Superior temporal gyrus (tissue), 1 donor: ENCODE measurements around the gene PSTPIP2.
"Not testable (repeated sequence)": the region's sequence is repeated elsewhere in the genome, so short reads cannot be mapped to it uniquely, and the experiment has no call there.

Source experiments
- DNase-seq: peaks from one replicate; pipeline ENCODE4 v3.0.0-alpha.2; 2016; ENCODE audit errors: extremely low spot score

Gene PSTPIP2

DNA sequence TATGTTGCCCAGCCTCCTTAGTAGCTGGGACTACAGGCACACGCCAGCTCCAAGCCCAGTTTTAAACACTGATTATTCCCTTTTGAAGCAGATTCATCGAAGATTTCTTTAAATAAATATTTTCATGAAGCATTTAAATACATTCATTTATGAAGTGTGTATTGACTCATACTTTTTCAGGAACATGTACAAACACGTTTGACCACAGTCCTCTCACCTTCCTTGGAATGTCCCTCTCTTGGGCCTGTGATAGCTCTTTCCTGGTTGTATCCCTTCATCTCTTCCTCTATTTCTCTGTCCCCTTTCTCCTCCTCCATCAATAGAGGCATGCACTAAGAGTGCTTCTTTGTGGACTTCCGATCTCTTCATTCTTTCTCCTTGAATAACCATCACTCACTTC is 2.5 kb downstream of the PSTPIP2 start:
- DNase-seq, result no peak

- DNase-seq, result no peak
These were observed 3.3 kb downstream of the PSTPIP2 start for GRCh38 chr18:46068763-46069162.

GRCh38 chr18:46067438-46068007 is 4.5 kb downstream of the PSTPIP2 start:
- DNase-seq, result no peak

DNA sequence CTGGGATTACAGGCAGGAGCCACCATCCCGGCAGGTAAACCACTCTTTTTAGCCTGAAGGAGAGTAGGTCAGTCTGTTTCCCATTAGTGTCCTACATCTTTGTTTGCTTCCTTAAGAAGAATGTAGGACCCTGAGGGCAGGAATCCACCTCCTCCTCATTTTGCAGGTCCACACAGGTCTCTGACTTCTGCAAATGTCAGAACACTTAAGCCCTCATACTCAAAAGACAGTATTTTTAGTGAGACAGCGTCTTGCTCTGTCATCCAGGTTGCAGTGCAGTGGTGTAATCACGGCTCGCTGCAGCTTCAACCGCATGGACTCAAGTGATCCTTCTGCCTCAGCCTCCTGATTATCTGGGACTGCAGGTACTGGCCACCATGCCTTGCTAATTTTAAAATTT is 9.3 kb downstream of the PSTPIP2 start:
- no peak for DNase-seq

- no peak for DNase-seq
These were observed 10.3 kb downstream of the PSTPIP2 start for GRCh38 chr18:46061796-46062195.

DNA sequence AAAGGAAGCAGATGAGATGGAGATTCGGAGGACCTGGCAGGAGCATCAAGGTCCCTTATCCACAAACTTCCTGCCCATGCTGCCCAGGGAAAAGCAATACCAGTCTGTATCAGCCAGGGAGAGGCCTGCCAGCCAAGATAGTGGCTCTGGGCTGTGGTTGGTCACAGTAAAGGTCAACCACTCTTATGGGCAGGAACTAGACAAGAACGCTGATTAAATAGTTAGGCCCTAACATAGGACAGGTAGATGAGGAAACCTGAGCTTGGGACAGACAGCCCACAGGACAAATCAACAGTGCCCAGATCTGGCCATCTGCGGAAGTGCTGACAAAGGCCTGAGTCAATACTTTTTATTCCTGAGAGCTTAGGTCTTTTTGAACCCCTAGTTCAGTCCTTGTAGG is 10.7 kb downstream of the PSTPIP2 start:
- no peak for DNase-seq

DNA sequence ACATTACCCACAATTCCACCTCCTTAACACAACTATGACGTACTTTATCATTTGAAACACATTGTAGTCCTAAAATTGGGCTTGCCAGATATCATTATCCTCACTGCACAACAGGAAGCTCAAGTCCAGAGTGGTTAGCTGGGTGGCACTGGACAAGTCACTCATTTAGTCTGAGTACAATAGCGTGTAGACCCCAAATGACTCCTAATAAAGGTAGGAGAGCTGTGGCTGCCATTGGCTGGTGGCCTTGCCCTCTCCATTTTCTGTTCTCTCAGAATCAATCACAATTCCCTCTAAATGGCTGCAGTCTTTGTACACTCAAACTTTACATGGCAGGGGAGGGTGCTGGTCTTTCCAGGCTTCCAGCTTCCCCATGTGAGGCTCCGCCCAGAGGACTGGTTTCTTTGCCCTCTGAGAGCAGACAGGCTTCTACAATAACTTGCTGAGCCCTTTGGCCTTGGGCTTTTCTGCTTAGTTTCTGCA is 11.7 kb downstream of the PSTPIP2 start:
- DNase-seq, result no peak

- DNase-seq, result no peak
These were observed 16.2 kb downstream of the PSTPIP2 start for GRCh38 chr18:46055838-46056230.

DNA sequence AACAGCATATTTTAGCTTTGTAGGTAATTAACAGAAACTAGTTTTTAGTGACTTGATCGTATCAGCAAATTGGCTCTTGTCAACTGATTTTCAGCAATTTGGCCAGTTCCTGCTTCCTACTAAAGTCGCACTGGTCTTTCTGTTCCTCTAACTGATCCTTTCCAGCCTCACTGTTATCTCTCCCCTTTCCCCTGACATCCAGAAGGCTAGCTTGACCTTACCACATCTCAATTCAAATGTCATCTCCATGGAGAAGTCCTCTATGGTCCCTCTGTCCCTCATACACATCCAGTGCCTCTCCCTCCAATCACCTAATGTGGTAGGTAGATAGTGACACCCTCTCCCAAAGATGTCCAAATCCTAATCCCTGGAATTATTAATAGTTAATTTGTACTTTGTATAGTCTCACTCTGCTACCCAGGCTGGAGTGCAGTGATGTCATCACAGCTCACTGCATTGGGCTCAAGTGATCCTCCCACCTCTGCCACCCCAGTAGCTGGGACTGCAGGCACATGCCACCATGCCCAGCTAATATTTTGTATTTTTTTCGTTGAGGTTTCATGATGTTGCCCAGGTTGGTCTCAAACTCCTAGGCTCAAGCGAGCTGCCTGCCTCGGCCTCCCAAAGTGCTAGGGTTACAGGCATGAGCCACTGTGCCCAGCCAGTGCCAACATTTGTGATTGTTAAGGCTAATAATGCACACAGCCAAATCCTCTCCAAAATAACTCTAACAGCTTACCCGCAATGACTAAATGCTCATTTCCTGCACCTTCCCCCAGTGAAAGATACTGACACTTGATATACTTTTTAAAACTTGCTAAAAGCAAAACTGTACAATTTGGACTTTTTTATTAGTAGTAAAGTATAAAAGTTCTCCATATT is 16.9 kb downstream of the PSTPIP2 start:
- DNase-seq, result no peak

- no peak for DNase-seq
These were observed 18.5 kb downstream of the PSTPIP2 start for GRCh38 chr18:46053368-46054095.

DNA sequence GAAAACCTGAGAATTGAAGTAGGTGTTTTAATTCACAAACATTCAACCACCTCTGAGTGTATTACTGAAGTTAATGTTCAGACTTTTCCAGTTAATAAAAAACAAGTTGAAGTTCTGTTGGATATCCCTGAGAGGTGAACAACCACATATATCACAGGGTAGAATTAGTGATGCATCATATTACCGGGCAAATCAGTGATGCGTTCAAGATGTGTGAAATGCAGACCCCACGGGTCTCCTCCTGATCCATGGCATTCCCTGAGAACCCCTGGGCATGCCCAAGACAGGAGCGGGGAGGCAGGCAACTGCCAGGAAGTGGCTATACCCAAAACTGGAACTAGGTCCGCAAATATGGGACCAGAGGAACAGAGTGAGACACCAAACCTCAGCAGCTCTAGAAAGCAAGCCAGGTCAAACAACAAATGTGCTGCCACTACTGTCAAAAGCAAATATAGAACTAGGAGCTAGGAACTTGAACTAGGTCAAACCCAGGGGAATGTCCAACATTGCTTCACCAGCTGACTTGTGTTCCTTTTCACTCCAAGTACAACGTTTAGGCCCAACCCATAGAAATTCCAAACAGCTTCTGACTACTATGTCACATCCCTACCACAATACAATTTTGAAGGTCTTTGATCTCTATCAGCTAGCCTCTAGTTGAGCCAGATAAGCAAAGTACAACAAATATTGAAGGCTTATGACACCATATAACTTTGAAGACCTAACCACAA is 20.2 kb downstream of the PSTPIP2 start:
- DNase-seq, result no peak

DNA sequence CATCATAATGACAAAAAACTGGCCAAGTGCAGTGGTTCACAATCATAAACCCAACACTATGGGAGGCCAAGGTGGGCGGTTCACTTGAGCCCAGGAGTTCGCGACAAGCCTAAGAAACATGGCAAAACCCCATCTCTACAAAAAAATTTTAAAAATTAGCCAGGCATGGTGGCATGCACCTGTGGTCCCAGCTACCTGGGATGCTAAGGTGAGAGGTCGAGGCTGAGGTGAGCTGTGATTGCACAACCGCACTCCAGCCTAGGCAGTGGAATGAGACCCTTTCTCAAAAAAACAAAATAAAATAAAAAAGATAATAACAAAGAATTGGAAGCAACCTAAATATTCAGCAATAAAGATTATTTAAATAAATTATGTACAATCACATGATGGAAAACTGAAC is 21.8 kb downstream of the PSTPIP2 start:
- no peak for DNase-seq

DNA sequence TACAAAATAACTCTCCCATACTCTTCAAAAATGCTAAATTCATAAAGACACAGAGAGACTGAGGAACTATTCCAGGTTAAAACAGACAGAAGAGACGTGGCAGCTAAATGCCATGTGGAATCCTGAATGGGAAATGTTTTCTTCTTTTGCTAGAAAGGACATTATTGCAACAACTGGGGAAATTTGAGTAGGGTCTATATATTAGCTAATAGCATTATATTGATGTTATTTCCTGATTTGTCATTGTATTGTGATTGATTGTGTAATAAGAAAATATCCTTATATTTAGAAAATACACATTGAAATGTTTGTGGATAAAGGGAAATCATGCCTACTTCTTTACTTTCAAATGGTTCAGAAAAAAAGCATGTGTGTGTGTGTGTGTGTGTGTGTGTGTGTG is 23.4 kb downstream of the PSTPIP2 start:
- no peak for DNase-seq

GRCh38 chr18:46047369-46047768 is 24.7 kb downstream of the PSTPIP2 start:
- DNase-seq, result not testable (repeated sequence)

DNA sequence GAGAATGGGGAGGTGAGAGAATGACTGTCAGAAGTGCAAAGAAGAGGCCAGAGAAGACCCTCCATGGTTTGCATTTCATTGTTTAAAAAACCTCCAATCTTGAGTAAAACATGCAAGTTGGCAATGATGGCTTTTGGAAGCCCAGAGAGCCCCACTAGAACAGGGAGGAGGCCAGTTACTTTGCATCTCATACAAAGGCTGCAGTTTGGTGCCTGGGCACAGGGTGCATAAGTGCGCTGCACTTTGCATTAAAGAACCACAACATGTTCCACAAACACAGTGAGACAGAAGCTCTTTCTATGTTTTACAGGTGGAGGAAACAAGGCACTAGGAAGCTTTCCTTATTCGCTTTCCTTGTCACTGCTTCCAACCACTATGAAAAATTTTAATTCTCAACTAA is 25.4 kb downstream of the PSTPIP2 start:
- no peak for DNase-seq

- no peak for DNase-seq
These were observed 25.9 kb downstream of the PSTPIP2 start for GRCh38 chr18:46046126-46046525.

DNA sequence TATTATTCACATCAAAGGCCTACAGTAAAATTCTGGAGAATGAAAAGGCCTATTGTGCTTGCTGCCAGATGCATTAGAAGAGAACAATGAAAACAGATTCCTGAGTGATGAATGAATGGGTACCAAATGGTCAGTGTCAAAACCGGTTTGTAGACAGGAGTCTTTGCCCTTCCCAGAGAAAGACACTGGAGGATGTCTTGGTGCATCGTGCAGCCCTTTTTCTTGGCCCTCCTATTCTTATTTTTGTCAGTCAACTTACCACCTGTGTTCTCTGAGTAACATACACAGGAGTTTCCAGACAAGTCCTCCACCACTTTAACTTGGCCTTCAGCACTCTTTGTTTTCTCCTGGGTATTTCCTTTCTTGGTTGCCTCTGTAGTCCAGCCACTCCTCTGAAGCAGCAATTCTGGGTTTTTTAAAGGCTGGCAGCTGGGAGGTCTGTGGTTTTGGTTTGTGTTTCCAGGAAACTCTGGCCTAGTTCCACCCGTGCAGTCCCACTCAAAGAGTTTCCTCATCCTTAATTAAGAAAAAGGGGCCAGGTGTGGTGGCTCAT is 29.4 kb downstream of the PSTPIP2 start:
- DNase-seq, result no peak

GRCh38 chr18:46040747-46041104 is 31.3 kb downstream of the PSTPIP2 start:
- DNase-seq, result no peak

GRCh38 chr18:46040033-46040746 is 31.9 kb downstream of the PSTPIP2 start:
- no peak for DNase-seq

GRCh38 chr18:46037512-46038305 is 34.4 kb downstream of the PSTPIP2 start:
- no peak for DNase-seq
